Measurements from ENCODE around the gene XPNPEP3.
A peak's percentile ranks its signal among the peaks of the same experiment; 100 is the strongest.
"Not testable (repeated sequence)": the region's sequence is repeated elsewhere in the genome, so short reads cannot be mapped to it uniquely, and the experiment has no call there.

The XPNPEP3 gene

DNA sequence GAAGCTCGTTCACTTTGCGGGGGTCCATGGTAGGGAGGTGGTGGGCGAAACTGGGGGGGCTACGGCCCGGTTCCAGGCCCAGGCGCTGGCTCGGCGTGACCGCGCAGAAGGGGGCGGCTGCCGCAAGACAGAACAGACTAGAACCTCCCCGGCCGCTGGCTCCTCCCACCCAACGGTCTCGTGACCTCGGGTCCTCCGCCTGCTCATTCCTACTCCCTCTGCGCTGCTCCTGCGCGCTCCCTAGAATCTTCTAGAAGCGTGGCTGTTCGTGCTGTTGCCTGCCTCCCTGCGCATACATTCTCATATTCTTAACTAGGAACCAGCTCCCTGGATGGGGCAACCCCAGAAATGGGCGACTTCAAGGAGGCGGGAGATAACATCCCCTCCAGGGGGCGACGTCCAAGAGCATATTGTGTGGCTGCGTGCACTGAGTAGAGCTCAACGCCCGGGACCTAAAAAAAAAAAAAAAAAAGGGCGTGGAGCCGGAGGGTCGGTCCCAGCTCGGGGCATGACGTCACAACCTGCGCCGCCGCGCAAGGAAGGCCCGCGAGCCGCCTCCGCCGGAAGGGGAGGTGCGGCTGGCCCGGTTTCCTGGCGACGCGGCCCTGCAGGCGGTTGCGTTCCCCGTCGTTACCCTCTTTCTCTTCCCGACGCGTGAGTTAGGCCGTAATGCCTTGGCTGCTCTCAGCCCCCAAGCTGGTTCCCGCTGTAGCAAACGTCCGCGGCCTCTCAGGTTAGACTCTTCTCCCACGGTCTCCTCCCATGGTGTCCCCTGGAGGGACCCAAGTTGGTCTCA, at the start of gene XPNPEP3, which contains the start of gene ST13:
XPNPEP3 (plus strand) TSS at position 636 of the 796 bp plus-strand sequence; CDS start at position 670, 34 bp downstream.
ST13 (minus strand) TSS at position 127 of the 796 bp plus-strand sequence; CDS start at position 28, 99 bp downstream.
- DNase-seq (ENCODE audit: low read depth) = peak; percentile 74

DNA sequence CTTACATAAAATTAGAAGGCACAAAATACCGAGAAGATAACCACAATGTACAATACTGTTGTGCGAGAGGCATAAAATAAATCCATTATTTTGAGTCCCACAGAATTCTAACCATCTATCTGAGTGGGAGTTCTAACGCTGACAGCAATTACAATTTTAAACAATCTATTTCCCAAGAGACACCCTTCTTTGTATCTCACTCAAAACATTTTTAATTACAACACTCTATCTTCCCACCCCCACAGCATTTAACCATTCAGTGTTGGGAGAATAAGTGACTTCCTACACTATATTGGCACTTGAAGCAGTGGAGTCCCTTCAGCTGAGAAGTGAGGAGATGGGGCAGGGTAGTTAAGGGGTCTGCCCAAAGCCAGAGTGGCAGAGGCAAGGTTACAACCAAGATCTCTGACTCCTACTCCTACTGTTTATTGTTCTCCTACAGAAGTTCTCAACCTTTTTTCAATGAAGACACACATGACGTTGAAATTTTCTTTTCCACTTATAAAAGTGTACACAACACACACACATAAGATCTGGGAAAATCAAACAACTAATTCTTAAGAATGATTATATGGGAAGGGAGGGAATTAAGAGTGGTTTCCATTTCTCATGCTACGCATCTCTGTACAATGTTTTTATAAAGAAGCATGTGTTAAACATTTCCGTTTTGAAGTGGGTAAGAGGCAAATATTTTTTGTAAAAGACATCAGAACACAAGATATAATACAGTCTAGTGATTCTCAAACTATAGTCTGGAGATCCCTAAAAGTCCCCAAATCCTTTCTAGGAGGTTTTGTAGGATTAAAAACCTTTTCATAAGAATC, 48.7 kb upstream of the XPNPEP3 start:
- DNase-seq (ENCODE audit: low read depth) = no peak

- DNase-seq (ENCODE audit: low read depth) = no peak
Measured at GRCh38 chr22:40813912-40814315, 43.0 kb upstream of the XPNPEP3 start.

DNA sequence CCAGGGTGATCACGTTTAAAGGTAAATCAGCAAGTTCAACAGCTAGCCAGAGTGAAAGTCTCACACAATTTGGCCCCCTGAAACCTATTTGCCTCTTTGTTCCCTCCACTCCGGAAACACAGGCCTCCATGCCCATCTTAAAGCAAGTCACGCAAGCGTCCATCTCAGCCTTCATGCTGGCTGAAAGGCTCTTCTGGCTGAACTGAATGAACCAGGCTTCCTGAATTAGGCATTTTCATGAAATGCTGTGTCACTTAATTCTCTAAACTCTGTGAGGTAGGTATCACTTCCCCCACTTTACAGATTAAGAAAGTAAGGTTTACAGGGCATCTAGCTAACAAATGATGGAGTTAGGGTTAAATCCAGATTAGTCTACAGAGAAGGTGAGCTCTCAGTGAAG, 39.2 kb upstream of the XPNPEP3 start:
- DNase-seq (ENCODE audit: low read depth) = no peak

- no peak for DNase-seq (ENCODE audit: low read depth)
Measured at GRCh38 chr22:40818192-40818746, 38.7 kb upstream of the XPNPEP3 start.

DNA sequence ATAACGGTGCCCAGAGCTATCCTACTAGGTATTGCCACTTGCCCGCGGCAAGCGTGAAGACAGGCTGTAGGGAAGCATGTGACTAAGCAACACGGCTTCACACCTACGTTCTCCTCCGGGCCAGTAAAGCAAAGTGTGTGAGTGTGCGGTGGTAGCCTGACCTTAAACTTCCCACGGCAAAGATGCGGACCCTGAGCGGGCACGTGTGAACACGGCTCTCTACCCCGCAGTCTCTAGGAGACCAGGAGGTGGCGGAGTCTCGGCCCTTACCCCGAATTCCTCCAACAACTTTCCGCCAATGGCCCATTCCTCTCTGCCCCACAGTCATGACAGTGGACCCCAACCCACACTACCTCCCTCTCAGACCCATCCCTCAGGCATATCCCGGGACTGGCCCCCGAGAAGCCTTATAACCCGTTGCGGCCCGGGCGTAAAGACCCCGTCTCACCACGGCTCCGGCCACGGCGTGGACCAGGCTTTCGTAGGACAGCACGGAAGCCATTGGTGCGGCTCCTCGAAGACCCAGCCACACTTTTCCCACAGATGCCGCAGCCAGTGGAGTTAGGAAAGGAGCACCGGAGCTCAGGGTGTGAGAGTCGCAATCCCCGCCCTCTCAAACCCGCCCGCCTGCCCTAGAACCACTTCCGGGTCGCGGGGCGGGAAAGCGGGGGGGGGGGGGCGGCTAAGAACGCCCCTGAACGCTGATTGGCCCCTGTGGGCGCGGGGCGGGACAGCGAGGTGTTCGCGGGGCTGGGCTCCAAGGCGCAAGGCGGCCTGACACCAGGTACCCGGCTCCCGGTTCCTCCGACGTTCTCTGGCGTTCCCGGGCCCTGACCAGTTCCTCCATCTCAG, 38.0 kb upstream of the XPNPEP3 start, which contains the start of gene SLC25A17:
SLC25A17 (minus strand) TSS at position 600 of the 852 bp plus-strand sequence; CDS start at position 502, 98 bp downstream.
- DNase-seq (ENCODE audit: low read depth) = no peak

DNA sequence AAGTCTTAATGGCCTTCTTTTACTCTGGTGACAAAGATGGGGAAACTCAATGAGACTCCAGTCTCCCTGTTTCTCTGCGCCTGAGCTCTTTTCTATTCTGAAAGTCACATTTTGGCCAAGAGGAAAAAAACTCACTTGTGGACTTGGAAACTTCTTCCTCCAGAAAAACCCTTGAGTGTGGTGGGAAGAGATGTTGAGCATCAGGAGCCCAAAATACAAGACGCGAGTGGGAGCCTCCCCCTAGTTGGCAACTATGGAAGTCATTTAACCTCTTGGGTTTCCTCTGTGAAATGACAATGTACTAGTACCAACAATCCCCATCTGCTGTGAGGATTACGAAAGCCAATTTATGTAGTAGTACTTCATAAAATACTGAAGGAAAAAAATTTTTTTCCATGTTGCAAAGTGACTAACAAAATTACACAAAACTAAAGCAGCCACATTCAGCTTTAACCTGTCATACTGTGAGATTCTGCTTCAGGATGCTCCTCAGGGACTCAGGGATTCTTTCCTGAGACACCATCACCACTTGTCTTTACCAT, 37.3 kb upstream of the XPNPEP3 start:
- no peak for DNase-seq (ENCODE audit: low read depth)

GRCh38 chr22:40823426-40823825, 33.5 kb upstream of the XPNPEP3 start:
- DNase-seq (ENCODE audit: low read depth) = no peak

GRCh38 chr22:40826292-40826691, 30.7 kb upstream of the XPNPEP3 start:
- not testable (repeated sequence) for DNase-seq (ENCODE audit: low read depth)

DNA sequence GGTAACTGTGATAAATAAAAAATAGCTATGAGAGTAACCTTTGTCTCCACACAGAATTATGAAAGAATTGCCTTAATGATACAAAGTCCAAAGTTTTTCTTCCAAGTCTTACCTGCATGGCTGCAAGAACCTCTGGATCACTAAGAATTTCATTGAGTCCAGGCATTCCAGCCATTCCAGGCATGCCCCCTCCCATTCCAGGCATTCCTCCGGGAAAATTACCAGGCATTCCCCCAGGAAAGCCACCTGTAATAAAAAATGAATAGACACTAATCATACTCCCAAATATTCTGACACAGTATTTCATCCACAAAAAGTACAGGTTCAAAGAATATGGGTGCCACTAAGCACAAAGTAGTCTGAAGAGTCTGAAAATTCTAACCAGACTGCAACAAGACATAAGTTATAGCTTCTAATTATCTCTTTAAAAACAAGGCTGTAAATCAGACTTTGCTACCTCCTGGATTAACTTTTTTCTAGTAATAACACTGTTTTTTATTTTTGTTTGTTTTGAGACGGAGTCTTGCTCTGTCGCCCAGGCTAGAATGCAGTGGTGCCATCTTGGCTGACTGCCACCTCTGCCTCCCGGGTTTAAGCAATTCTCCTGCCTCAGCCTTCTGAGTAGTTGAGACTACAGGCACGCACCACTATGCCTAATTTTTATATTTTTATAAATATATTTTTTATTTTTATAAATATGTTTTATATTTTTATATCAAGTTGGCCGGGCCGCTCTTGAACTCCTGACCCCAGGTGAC, 29.8 kb upstream of the XPNPEP3 start:
- no peak for DNase-seq (ENCODE audit: low read depth)

DNA sequence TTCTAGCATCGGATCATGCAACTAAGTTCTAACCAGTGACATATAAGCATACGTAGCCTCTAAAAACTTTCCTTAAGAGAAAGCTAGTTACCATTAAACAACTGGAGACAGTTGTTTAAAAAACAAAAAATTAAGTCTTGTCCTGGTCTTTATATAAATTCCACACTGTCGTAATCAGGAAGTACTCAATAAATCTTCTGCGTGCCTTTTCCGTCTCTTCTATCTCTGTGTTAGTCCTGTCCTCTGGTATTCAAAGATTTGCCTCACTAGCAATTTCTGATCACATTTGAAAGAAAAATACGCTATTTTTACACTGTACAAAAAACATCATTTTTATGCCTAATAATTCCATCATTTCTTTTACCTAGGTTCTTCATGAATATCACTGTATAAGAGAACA, 27.8 kb upstream of the XPNPEP3 start:
- no peak for DNase-seq (ENCODE audit: low read depth)

DNA sequence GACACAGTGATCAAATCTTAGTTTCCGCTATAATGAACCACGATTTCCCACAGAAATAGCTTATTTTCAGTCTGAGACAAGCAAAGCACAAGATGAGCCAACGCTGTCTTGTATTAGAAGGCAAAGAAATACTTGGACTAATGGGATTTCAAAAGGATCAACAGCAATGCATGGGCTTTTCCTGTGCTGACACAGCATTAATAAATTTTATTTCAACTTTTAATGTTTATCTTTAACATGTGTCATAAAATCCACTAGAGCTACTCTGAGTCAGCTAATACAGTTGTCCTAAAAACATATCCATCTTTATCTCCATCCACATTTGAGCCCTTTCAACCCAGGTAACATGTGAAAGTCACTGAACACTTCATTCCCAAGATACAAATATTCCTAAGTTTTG, 22.3 kb upstream of the XPNPEP3 start:
- DNase-seq (ENCODE audit: low read depth) = no peak

- DNase-seq (ENCODE audit: low read depth) = no peak
Measured at GRCh38 chr22:40838486-40838885, 18.5 kb upstream of the XPNPEP3 start.

DNA sequence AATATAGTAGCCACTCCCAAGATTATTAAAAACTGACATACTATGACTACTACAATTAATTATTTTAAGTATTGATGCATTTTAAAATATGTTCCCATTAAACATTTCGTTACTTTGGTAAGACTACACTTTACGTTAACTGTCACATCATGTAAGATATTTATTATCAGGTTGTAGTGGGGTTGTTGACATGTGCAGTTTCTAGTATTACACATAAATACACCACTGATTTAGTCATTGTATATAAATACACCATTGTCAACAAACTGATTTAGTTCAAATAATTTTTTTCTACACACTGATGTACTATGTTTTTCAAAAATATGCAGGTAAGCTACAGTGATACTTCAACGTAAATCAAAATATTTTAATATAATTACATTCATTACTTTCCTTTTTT, 12.0 kb upstream of the XPNPEP3 start:
- DNase-seq (ENCODE audit: low read depth) = no peak

DNA sequence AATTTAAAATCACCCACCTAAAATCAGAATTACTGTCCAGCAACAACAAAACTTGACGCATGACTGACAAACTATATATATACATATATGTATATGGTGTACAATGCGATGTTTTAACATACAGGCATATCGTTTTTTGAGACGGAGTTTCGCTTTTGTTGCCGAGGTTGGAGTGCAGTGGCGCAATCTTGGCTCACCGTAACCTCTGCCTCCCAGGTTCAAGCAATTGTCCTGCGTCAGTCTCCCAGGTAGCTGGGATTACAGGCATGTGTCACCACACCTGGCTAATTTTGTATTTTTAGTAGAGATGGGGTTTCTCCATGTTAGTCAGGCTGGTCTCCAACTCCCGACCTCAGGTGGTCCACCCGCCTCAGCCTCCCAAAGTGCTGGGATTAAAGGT, 11.1 kb upstream of the XPNPEP3 start:
- not testable (repeated sequence) for DNase-seq (ENCODE audit: low read depth)

DNA sequence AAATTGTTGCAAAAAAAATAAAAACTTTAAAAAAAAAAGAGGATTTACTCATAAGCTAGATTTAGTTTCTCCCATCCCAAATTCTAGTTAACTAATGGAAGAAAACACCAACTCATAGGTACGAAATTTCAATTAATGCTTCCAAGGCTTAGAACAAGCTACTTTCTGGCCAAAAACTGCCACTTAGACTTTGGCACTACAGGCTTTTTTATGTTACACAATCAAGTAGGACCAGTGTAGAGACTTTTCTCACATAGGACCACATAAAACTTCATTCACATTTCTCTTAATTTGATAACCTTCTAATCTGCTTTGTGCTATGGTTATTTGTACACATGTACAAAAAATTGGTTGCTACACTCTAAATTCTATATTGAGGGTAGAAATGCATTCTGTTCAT, 3.6 kb upstream of the XPNPEP3 start:
- DNase-seq (ENCODE audit: low read depth) = no peak

- DNase-seq (ENCODE audit: low read depth) = no peak
Measured at GRCh38 chr22:40853961-40854360, 3.0 kb upstream of the XPNPEP3 start.

- no peak for DNase-seq (ENCODE audit: low read depth)
Measured at GRCh38 chr22:40855071-40855978, 1.6 kb upstream of the XPNPEP3 start.

DNA sequence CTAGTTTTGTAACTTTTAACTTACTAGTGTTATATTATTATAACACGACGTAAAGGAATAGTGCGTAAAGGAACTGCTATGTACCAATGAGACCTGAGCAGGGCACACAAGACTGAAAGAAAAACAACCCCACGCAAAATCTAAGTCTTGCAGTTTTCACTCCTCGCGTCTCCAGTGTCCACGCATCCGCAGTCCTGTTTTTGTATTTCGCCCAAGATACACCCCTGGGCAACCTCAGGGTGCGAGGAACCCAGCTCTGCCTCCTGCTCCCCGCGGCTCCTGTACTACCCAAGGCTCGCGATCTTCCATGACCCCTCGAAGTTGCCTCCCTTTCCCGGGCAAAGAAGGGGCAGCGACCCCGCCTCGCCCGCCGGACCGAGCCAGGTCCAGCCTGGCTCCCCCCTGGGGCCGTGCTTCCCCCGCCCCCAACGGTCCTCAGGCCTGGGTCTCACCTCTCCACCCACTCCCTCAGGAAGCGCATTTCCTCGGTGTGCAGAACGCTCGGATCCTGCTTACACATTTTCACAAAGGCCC, 902 bp upstream of the XPNPEP3 start:
- DNase-seq (ENCODE audit: low read depth) = no peak

Data from non-pigmented ciliary epithelial cell (primary cell).